Omental fat pad (tissue), 4 donors: ENCODE measurements around the gene C16orf74. TPM values are rescaled to one million over a fixed set of nuclear protein-coding genes. Genes with fewer than 3 reads are reported as not detected.

Experiments used
- ATAC-seq: fragments of 150-250 bp; one replicate; pipeline ENCODE4 v1.9.1; 2016; ENCODE audit warnings: mild to moderate bottlenecking, moderate library complexity; ENCODE audit not compliant: low FRiP score
- DNase-seq: peaks from one replicate; pipeline ENCODE4 v3.0.0-alpha.2; 2019; ENCODE audit warnings: low spot score
- CTCF ChIP-seq, 3 donors: fragments of 450-650 bp; IDR thresholded peaks; one replicate each; pipeline ENCODE4 v1.5.1; 2016 to 2017; ENCODE audit warnings: antibody characterized with exemption in 3 of 3, mild to moderate bottlenecking in 3 of 3, moderate library complexity in 2 of 3
- total RNA-seq, 4 donors: library from RNA; depleted of rRNA; stranded (reverse); fragments of >200 nt; gene quantifications; one replicate each; pipeline ENCODE4 v1.1.0, GENCODE V29; 2016

Gene C16orf74
- total RNA-seq, 4 donors from 2014 or later = 1.1 to 3.5 (median 2.8) TPM

- no peak for DNase-seq
- ATAC-seq = no peak
- TF ChIP-seq CTCF (IDR thresholded peaks at IDR 0.05) = no peak
These were observed 68.4 kb downstream of the C16orf74 start for GRCh38 chr16:85682516-85682915.

- DNase-seq (no peak), ATAC-seq (no peak)
- no peak for TF ChIP-seq CTCF (IDR thresholded peaks at IDR 0.05)
These were observed 69.6 kb downstream of the C16orf74 start for GRCh38 chr16:85681255-85681654.

GRCh38 chr16:85680352-85680944 is 70.4 kb downstream of the C16orf74 start:
- DNase-seq (no peak), ATAC-seq (no peak)
- TF ChIP-seq CTCF (IDR thresholded peaks at IDR 0.05) = no peak

- ATAC-seq = no peak
- DNase-seq = no peak
- no peak for TF ChIP-seq CTCF (IDR thresholded peaks at IDR 0.05)
These were observed 71.0 kb downstream of the C16orf74 start for GRCh38 chr16:85679870-85680269.

GRCh38 chr16:85678821-85679220 is 72.1 kb downstream of the C16orf74 start:
- ATAC-seq (no peak), DNase-seq (no peak)
- no peak for TF ChIP-seq CTCF (IDR thresholded peaks at IDR 0.05)

GRCh38 chr16:85678016-85678415 is 72.9 kb downstream of the C16orf74 start:
- ATAC-seq = no peak
- TF ChIP-seq CTCF (IDR thresholded peaks at IDR 0.05) = no peak
- no peak for DNase-seq

GRCh38 chr16:85677383-85677967 is 73.4 kb downstream of the C16orf74 start:
- TF ChIP-seq CTCF (IDR thresholded peaks at IDR 0.05) = no peak
- DNase-seq (no peak), ATAC-seq (no peak)
